ENCODE results near the gene ERLEC1.

The ERLEC1 gene

GRCh38 chr2:53765767-53766166 is 21.1 kb upstream of the ERLEC1 start:
- DNase-seq (ENCODE audit: low read depth in 2 of 2): no peak
- TF ChIP-seq, protein P1, sequence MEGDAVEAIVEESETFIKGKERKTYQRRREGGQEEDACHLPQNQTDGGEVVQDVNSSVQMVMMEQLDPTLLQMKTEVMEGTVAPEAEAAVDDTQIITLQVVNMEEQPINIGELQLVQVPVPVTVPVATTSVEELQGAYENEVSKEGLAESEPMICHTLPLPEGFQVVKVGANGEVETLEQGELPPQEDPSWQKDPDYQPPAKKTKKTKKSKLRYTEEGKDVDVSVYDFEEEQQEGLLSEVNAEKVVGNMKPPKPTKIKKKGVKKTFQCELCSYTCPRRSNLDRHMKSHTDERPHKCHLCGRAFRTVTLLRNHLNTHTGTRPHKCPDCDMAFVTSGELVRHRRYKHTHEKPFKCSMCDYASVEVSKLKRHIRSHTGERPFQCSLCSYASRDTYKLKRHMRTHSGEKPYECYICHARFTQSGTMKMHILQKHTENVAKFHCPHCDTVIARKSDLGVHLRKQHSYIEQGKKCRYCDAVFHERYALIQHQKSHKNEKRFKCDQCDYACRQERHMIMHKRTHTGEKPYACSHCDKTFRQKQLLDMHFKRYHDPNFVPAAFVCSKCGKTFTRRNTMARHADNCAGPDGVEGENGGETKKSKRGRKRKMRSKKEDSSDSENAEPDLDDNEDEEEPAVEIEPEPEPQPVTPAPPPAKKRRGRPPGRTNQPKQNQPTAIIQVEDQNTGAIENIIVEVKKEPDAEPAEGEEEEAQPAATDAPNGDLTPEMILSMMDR (IDR thresholded peaks at IDR 0.05; ENCODE audit: low read depth, low read length): no peak
- no peak overlapping the region for H3K4me3 ChIP-seq (replicated peaks in 1 of 2; ENCODE audit: low read depth in 2 of 2, low read length in 2 of 2)

GRCh38 chr2:53767405-53768241 is 19.2 kb upstream of the ERLEC1 start, which contains the start of gene CHAC2:
Gene CHAC2 (plus strand): TSS chr2:53767804. CDS start chr2:53767887, 83 bp downstream.
- TF ChIP-seq, protein P1 (IDR thresholded peaks at IDR 0.05; ENCODE audit: low read depth, low read length): peak; percentile 61
- peak within 1 kb of the TSS; percentile 73 to 96 for H3K4me3 ChIP-seq (replicated peaks in 1 of 2; ENCODE audit: low read depth in 2 of 2, low read length in 2 of 2)
- peak; percentile 79 to 84 for DNase-seq (ENCODE audit: low read depth in 2 of 2)

- TF ChIP-seq, protein P1 (IDR thresholded peaks at IDR 0.05; ENCODE audit: low read depth, low read length): no peak
- peak overlapping the region; percentile 73 to 96 for H3K4me3 ChIP-seq (replicated peaks in 1 of 2; ENCODE audit: low read depth in 2 of 2, low read length in 2 of 2)
- peak in 1 of 2 donors; percentile 46 for DNase-seq (ENCODE audit: low read depth in 2 of 2)
Measured at GRCh38 chr2:53768242-53768542, 18.7 kb upstream of the ERLEC1 start.

DNA sequence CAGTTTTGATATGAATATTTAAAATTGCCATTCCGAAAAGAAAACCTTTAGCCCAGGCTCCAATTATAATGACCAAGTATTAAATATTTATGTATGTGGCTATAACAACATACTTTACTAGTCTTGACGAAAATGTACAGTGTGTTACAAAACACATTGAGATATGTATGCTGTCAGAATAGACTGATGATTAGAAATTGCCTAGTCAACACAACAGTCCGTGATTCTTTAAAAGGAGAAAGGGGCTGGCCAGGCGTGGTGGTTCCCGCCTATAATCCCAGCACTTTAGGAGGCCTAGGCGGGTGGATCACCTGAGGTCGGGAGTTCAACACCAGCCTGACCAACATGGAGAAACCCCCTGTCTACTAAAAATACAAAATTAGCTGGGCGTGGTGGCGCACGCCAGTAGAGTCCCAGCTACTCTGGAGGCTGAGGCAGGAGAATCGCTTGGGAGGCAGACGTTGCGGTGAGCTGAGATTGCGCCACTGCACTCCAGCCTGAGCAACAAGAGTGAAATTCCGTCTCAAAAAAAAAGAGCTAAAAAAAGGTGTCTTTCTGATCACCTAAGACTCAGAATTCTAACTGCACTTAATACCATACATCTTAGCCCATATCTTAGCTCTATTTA is 17.4 kb upstream of the ERLEC1 start:
- H3K4me3 ChIP-seq (replicated peaks in 1 of 2; ENCODE audit: low read depth in 2 of 2, low read length in 2 of 2): no peak overlapping the region
- TF ChIP-seq, protein P1 (IDR thresholded peaks at IDR 0.05; ENCODE audit: low read depth, low read length): no peak
- DNase-seq (ENCODE audit: low read depth in 2 of 2): no peak

- DNase-seq (ENCODE audit: low read depth in 2 of 2): no peak
- TF ChIP-seq, protein P1 (IDR thresholded peaks at IDR 0.05; ENCODE audit: low read depth, low read length): no peak
- no peak overlapping the region for H3K4me3 ChIP-seq (replicated peaks in 1 of 2; ENCODE audit: low read depth in 2 of 2, low read length in 2 of 2)
Measured at GRCh38 chr2:53770264-53770663, 16.6 kb upstream of the ERLEC1 start.

- H3K4me3 ChIP-seq (replicated peaks in 1 of 2; ENCODE audit: low read depth in 2 of 2, low read length in 2 of 2): no peak overlapping the region
- TF ChIP-seq, protein P1 (IDR thresholded peaks at IDR 0.05; ENCODE audit: low read depth, low read length): no peak
- DNase-seq (ENCODE audit: low read depth in 2 of 2): no peak
Measured at GRCh38 chr2:53777134-53777533, 9.7 kb upstream of the ERLEC1 start.

All from cardiac fibroblast (primary cell).